Stimulated activated CD4-positive, alpha-beta T cell treated with anti-CD3 and anti-CD28 coated beads, Interleukin-4, amount 100 ng/mL, for 24 hours (primary cell): ENCODE measurements around the gene FZD4.
"Not testable (repeated sequence)": the region's sequence is repeated elsewhere in the genome, so short reads cannot be mapped to it uniquely, and the experiment has no call there.

Experiments
- DNase-seq: peaks from one replicate; pipeline ENCODE4 v3.0.0-alpha.2; 2020

FZD4 gene

GRCh38 chr11:86972734-86973133 lies 17.5 kb upstream of the FZD4 start:
- no peak for DNase-seq

- no peak for DNase-seq
Observed at GRCh38 chr11:86969258-86969657, 14.1 kb upstream of the FZD4 start.

GRCh38 chr11:86967601-86968000 lies 12.4 kb upstream of the FZD4 start:
- DNase-seq, result not testable (repeated sequence)

- no peak for DNase-seq
Observed at GRCh38 chr11:86957976-86958646, 2.9 kb upstream of the FZD4 start.

GRCh38 chr11:86956905-86957195 lies 1.7 kb upstream of the FZD4 start:
- no peak for DNase-seq

- DNase-seq, result no peak
Observed at GRCh38 chr11:86955111-86955360, 159 bp downstream of the FZD4 start.

- no peak for DNase-seq
Observed at GRCh38 chr11:86954269-86955110, 705 bp downstream of the FZD4 start.

GRCh38 chr11:86952221-86952875 lies 2.8 kb downstream of the FZD4 start:
- no peak for DNase-seq

GRCh38 chr11:86951706-86952105 lies 3.5 kb downstream of the FZD4 start:
- DNase-seq, result no peak

GRCh38 chr11:86950661-86950995 lies 4.6 kb downstream of the FZD4 start:
- DNase-seq, result no peak

GRCh38 chr11:86949995-86950660 lies 5.1 kb downstream of the FZD4 start:
- DNase-seq, result no peak

- no peak for DNase-seq
Observed at GRCh38 chr11:86948733-86949132, 6.5 kb downstream of the FZD4 start.

- no peak for DNase-seq
Observed at GRCh38 chr11:86947541-86947940, 7.7 kb downstream of the FZD4 start.

GRCh38 chr11:86943505-86943904 lies 11.7 kb downstream of the FZD4 start:
- DNase-seq, result not testable (repeated sequence)

GRCh38 chr11:86941871-86942599 lies 13.2 kb downstream of the FZD4 start:
- no peak for DNase-seq

- DNase-seq, result no peak
Observed at GRCh38 chr11:86941077-86941870, 13.9 kb downstream of the FZD4 start.

- no peak for DNase-seq
Observed at GRCh38 chr11:86940122-86940777, 14.9 kb downstream of the FZD4 start.

GRCh38 chr11:86938900-86939880 lies 16.0 kb downstream of the FZD4 start:
- no peak for DNase-seq

- no peak for DNase-seq
Observed at GRCh38 chr11:86938203-86938899, 16.8 kb downstream of the FZD4 start.
